SK-N-MC (cell line): Measurements from ENCODE around the gene CYTL1.

ENCODE experiments used
- DNase-seq: peaks from one replicate; pipeline ENCODE4 v3.0.0-alpha.2; 2011; ENCODE audit warnings: low read depth, low spot score
- H3K27ac ChIP-seq: fragments of 200-600 bp; sonication (generic); 2 replicates; pipeline ENCODE4 v1.5.1; 2016; ENCODE audit warnings: mixed run types
- H3K36me3 ChIP-seq: fragments of 200-600 bp; sonication (generic); 2 replicates; pipeline ENCODE4 v1.6.1; 2017; ENCODE audit warnings: antibody characterized with exemption, low read length, mixed read lengths; ENCODE audit not compliant: insufficient read depth
- H3K4me3 ChIP-seq: fragments of 200-600 bp; sonication (generic); 2 replicates; pipeline ENCODE4 v1.5.1; 2016
- H3K9ac ChIP-seq: fragments of 200-600 bp; sonication (generic); 2 replicates; pipeline ENCODE4 v1.8.0; 2017; ENCODE audit warnings: mixed run types, mixed read lengths; ENCODE audit not compliant: insufficient read length
- H3K9me3 ChIP-seq: fragments of 200-600 bp; sonication (generic); 2 replicates; pipeline ENCODE4 v1.6.1; 2017; ENCODE audit warnings: low read depth, mild to moderate bottlenecking, antibody characterized with exemption, low read length, moderate library complexity, mixed read lengths
- EZH2 ChIP-seq: fragments of 200-600 bp; sonication (generic); IDR thresholded peaks from one replicate; pipeline ENCODE4 v1.6.1; 2017; ENCODE audit warnings: antibody characterized with exemption
- FOXP2 ChIP-seq: optimal IDR thresholded peaks from 2 replicates; pipeline ENCODE3; 2011; ENCODE audit warnings: mild to moderate bottlenecking, moderate library complexity; ENCODE audit not compliant: insufficient read depth; ENCODE audit errors: extremely low read length, control extremely low read depth
- POLR2AphosphoS5 ChIP-seq: IDR thresholded peaks from 2 replicates; pipeline ENCODE4 v1.6.1; 2012; ENCODE audit warnings: mild to moderate bottlenecking, low read depth, low read length, borderline replicate concordance

The CYTL1 gene

GRCh38 chr4:5037553-5038551 lies 18.6 kb upstream of the CYTL1 start:
- Histone ChIP-seq H3K4me3 (no peak overlapping the region), H3K9me3 (no peaks in the 10 kb centered on the region), H3K9ac (peak overlapping the region; percentile 16), H3K36me3 (no peaks in the 10 kb centered on the region), H3K27ac (peak overlapping the region; percentile 82)
- peak; percentile 48 for DNase-seq
- no peak for TF ChIP-seq FOXP2
- no peak for TF ChIP-seq POLR2AphosphoS5
- no peak for TF ChIP-seq EZH2

GRCh38 chr4:5036239-5036638 lies 17.0 kb upstream of the CYTL1 start:
- peak overlapping the region; percentile 4; the same call in 1 of the 2 replicates for H3K4me3 ChIP-seq
- TF ChIP-seq FOXP2 (no peak), POLR2AphosphoS5 (no peak; the same call in 1 of the 2 replicates), EZH2 (no peak)
- H3K27ac ChIP-seq, result peak overlapping the region; percentile 85
- DNase-seq, result peak; percentile 48
- H3K9ac ChIP-seq, result no peak overlapping the region
- H3K9me3 ChIP-seq, result no peaks in the 10 kb centered on the region
- H3K36me3 ChIP-seq, result no peaks in the 10 kb centered on the region

- no peaks in the 10 kb centered on the region for H3K36me3 ChIP-seq
- H3K9me3 ChIP-seq, result no peaks in the 10 kb centered on the region
- DNase-seq, result no peak
- H3K4me3 ChIP-seq, result no peak overlapping the region
- H3K9ac ChIP-seq, result no peak overlapping the region
- no peak overlapping the region for H3K27ac ChIP-seq
- no peak for TF ChIP-seq POLR2AphosphoS5
- TF ChIP-seq EZH2, result no peak
- no peak for TF ChIP-seq FOXP2
Measured at GRCh38 chr4:5034206-5034605, 14.9 kb upstream of the CYTL1 start.

GRCh38 chr4:5033281-5033841 lies 14.1 kb upstream of the CYTL1 start:
- H3K9ac ChIP-seq, result no peak overlapping the region
- no peak for DNase-seq
- no peak for TF ChIP-seq POLR2AphosphoS5
- H3K9me3 ChIP-seq, result no peaks in the 10 kb centered on the region
- H3K36me3 ChIP-seq, result no peaks in the 10 kb centered on the region
- no peak overlapping the region; the same call in 1 of the 2 replicates for H3K27ac ChIP-seq
- H3K4me3 ChIP-seq, result no peak overlapping the region

- TF ChIP-seq EZH2 (no peak), POLR2AphosphoS5 (no peak), FOXP2 (no peak)
- Histone ChIP-seq H3K9ac (no peak overlapping the region), H3K9me3 (no peaks in the 10 kb centered on the region), H3K27ac (no peak overlapping the region; the same call in 1 of the 2 replicates), H3K4me3 (no peak overlapping the region), H3K36me3 (no peaks in the 10 kb centered on the region)
- DNase-seq, result no peak
Measured at GRCh38 chr4:5032813-5033212, 13.6 kb upstream of the CYTL1 start.

GRCh38 chr4:5030927-5031326 lies 11.7 kb upstream of the CYTL1 start:
- Histone ChIP-seq H3K9ac (no peak overlapping the region), H3K27ac (no peak overlapping the region), H3K4me3 (no peak overlapping the region), H3K9me3 (no peaks in the 10 kb centered on the region), H3K36me3 (no peaks in the 10 kb centered on the region)
- TF ChIP-seq FOXP2, result no peak
- no peak for TF ChIP-seq POLR2AphosphoS5
- TF ChIP-seq EZH2, result no peak
- no peak for DNase-seq

GRCh38 chr4:5030221-5030620 lies 11.0 kb upstream of the CYTL1 start:
- Histone ChIP-seq H3K4me3 (no peak overlapping the region), H3K27ac (no peak overlapping the region), H3K9ac (no peak overlapping the region), H3K9me3 (no peaks in the 10 kb centered on the region), H3K36me3 (no peaks in the 10 kb centered on the region)
- no peak for TF ChIP-seq EZH2
- no peak for TF ChIP-seq FOXP2
- no peak for TF ChIP-seq POLR2AphosphoS5
- no peak for DNase-seq

GRCh38 chr4:5029447-5029846 lies 10.2 kb upstream of the CYTL1 start:
- TF ChIP-seq POLR2AphosphoS5, result no peak
- no peak for TF ChIP-seq EZH2
- no peak for TF ChIP-seq FOXP2
- no peak for DNase-seq
- H3K4me3 ChIP-seq, result no peak overlapping the region

More at GRCh38 chr4:5029447-5029846, 10.2 kb upstream of the CYTL1 start:
- no peaks in the 10 kb centered on the region for H3K36me3 ChIP-seq
- no peak overlapping the region for H3K27ac ChIP-seq
- no peaks in the 10 kb centered on the region for H3K9me3 ChIP-seq
- H3K9ac ChIP-seq, result no peak overlapping the region
